ENCODE results near the gene TMEM51. TPM values are rescaled to one million over a fixed set of nuclear protein-coding genes. Genes with fewer than 3 reads are reported as not detected.

TMEM51 gene
- total and polyA plus RNA-seq, 2 donors (not counting 1 experiment from before 2014, with no cell fraction given): 0.06 to 0.30 TPM

GRCh38 chr1:15128520-15129313 lies 24.8 kb upstream of the TMEM51 start:
- H3K36me3 ChIP-seq (replicated peaks in 1 of 2; ENCODE audit: control extremely low read depth in 1 of 2, control insufficient read depth in 1 of 2, extremely low read depth in 1 of 2, insufficient read depth in 2 of 2, low read length in 1 of 2): no peaks in the 10 kb centered on the region
- no peak overlapping the region for H3K9ac ChIP-seq (ENCODE audit: low read length)
- CTCF ChIA-PET: interaction anchor here (0.6 to 2.1 kb wide), 15 partner anchors 8 to 306 kb away, joined by 3 to 21 read pairs (median 4); no protein-coding TSS in a partner anchor
- H3K4me3 Mint-ChIP-seq: no peak overlapping the region
- H3K4me1 ChIP-seq (ENCODE audit: control insufficient read depth in 2 of 2, insufficient read depth in 2 of 2, low read length in 2 of 2): no peaks in the 10 kb centered on the region
- WGBS (ENCODE audit: insufficient coverage): 21% methylated on average over 17 of the region's 18 CpGs
- H3K27ac Mint-ChIP-seq: no peak overlapping the region
- no peaks in the 10 kb centered on the region for H3K4me1 Mint-ChIP-seq
- no peaks in the 10 kb centered on the region for H3K79me2 ChIP-seq (ENCODE audit: control insufficient read depth, insufficient read depth, low read length)
- peaks cover 15% of the 10 kb centered on the region for H3K27me3 Mint-ChIP-seq
- H3K27ac ChIP-seq (ENCODE audit: low read length in 2 of 2): no peak overlapping the region
- no peak overlapping the region for H2AFZ ChIP-seq (ENCODE audit: insufficient read depth, low read depth, low read length, poor library complexity, severe bottlenecking)
- POLR2A ChIA-PET: no interaction called here
- intact Hi-C loops (cut with micrococcal nuclease): no loop called here
- no peaks in the 10 kb centered on the region for H3K9me3 Mint-ChIP-seq (ENCODE audit: insufficient read depth)
- DNase-seq: peak; percentile 66
- peak; percentile 81 for ATAC-seq (ENCODE audit: low read depth)
- no peak overlapping the region for H3K4me3 ChIP-seq (ENCODE audit: control extremely low read depth in 1 of 5, extremely low read depth in 1 of 5, insufficient read depth in 1 of 5, low read depth in 2 of 5, low read length in 4 of 5)
- peaks cover 0 to 11% (median 4%) of the 10 kb centered on the region in 4 experiments for H3K27me3 ChIP-seq (replicated peaks in 1 of 4; ENCODE audit: control extremely low read depth in 1 of 4, control insufficient read depth in 3 of 4, insufficient read depth in 4 of 4, low read length in 3 of 4)
- TF ChIP-seq EZH2 (IDR thresholded peaks at IDR 0.05; ENCODE audit: borderline replicate concordance, insufficient read depth, low read depth, low read length, poor library complexity, severe bottlenecking): no peak
- TF ChIP-seq, protein P1, sequence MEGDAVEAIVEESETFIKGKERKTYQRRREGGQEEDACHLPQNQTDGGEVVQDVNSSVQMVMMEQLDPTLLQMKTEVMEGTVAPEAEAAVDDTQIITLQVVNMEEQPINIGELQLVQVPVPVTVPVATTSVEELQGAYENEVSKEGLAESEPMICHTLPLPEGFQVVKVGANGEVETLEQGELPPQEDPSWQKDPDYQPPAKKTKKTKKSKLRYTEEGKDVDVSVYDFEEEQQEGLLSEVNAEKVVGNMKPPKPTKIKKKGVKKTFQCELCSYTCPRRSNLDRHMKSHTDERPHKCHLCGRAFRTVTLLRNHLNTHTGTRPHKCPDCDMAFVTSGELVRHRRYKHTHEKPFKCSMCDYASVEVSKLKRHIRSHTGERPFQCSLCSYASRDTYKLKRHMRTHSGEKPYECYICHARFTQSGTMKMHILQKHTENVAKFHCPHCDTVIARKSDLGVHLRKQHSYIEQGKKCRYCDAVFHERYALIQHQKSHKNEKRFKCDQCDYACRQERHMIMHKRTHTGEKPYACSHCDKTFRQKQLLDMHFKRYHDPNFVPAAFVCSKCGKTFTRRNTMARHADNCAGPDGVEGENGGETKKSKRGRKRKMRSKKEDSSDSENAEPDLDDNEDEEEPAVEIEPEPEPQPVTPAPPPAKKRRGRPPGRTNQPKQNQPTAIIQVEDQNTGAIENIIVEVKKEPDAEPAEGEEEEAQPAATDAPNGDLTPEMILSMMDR (IDR thresholded peaks at IDR 0.05): peak; percentile 89
- no peaks in the 10 kb centered on the region for H4K20me1 ChIP-seq (ENCODE audit: control insufficient read depth, insufficient read depth, low read length, poor library complexity, severe bottlenecking)
- no peak overlapping the region for H3K4me2 ChIP-seq (replicated peaks; ENCODE audit: low read depth, low read length, poor library complexity, severe bottlenecking)
- H3K9me3 ChIP-seq (ENCODE audit: control extremely low read depth in 1 of 3, control insufficient read depth in 2 of 3, insufficient read depth in 1 of 3, low read length in 2 of 3): peaks cover 0 to 9% (median 0%) of the 10 kb centered on the region in 3 donors

- Mint-ChIP-seq H3K27ac (no peak overlapping the region), H3K9me3 (ENCODE audit: insufficient read depth) (no peaks in the 10 kb centered on the region), H3K4me3 (no peak overlapping the region), H3K27me3 (peaks cover 25% of the 10 kb centered on the region), H3K4me1 (no peaks in the 10 kb centered on the region)
- Histone ChIP-seq H3K36me3 (replicated peaks in 1 of 2; ENCODE audit: control extremely low read depth in 1 of 2, control insufficient read depth in 1 of 2, extremely low read depth in 1 of 2, insufficient read depth in 2 of 2, low read length in 1 of 2) (no peaks in the 10 kb centered on the region), H3K4me1 (ENCODE audit: control insufficient read depth in 2 of 2, insufficient read depth in 2 of 2, low read length in 2 of 2) (no peaks in the 10 kb centered on the region), H3K4me2 (replicated peaks; ENCODE audit: low read depth, low read length, poor library complexity, severe bottlenecking) (no peak overlapping the region), H3K9ac (ENCODE audit: low read length) (no peak overlapping the region), H3K4me3 (ENCODE audit: control extremely low read depth in 1 of 5, extremely low read depth in 1 of 5, insufficient read depth in 1 of 5, low read depth in 2 of 5, low read length in 4 of 5) (no peak overlapping the region), H3K27ac (ENCODE audit: low read length in 2 of 2) (no peak overlapping the region), H4K20me1 (ENCODE audit: control insufficient read depth, insufficient read depth, low read length, poor library complexity, severe bottlenecking) (no peaks in the 10 kb centered on the region), H3K27me3 (replicated peaks in 1 of 4; ENCODE audit: control extremely low read depth in 1 of 4, control insufficient read depth in 3 of 4, insufficient read depth in 4 of 4, low read length in 3 of 4) (peaks cover 0 to 19% (median 6%) of the 10 kb centered on the region in 4 experiments), H3K9me3 (ENCODE audit: control extremely low read depth in 1 of 3, control insufficient read depth in 2 of 3, insufficient read depth in 1 of 3, low read length in 2 of 3) (peaks cover 0 to 5% (median 0%) of the 10 kb centered on the region in 3 donors), H2AFZ (ENCODE audit: insufficient read depth, low read depth, low read length, poor library complexity, severe bottlenecking) (no peak overlapping the region), H3K79me2 (ENCODE audit: control insufficient read depth, insufficient read depth, low read length) (no peaks in the 10 kb centered on the region)
- intact Hi-C loops (cut with micrococcal nuclease): no loop called here
- CTCF ChIA-PET: interaction anchor here (1.0 to 2.1 kb wide), 3 partner anchors 11 to 302 kb away, joined by 3 to 18 read pairs (median 3); no protein-coding TSS in a partner anchor
- no peak for DNase-seq
- no peak for ATAC-seq (ENCODE audit: low read depth)
- TF ChIP-seq EZH2 (IDR thresholded peaks at IDR 0.05; ENCODE audit: borderline replicate concordance, insufficient read depth, low read depth, low read length, poor library complexity, severe bottlenecking): no peak
- TF ChIP-seq, protein P1 (IDR thresholded peaks at IDR 0.05): no peak
- POLR2A ChIA-PET: no interaction called here
- 89% methylated on average over 4 of the region's 4 CpGs for WGBS (ENCODE audit: insufficient coverage)
These were observed 23.6 kb upstream of the TMEM51 start for GRCh38 chr1:15129944-15130343.
